GM19193 (cell line): Measurements from ENCODE around the gene SMARCD2.

Source experiments
- POLR2A ChIP-seq: IDR thresholded peaks from 4 replicates; pipeline ENCODE4 v1.6.1; 2011; ENCODE audit not compliant: insufficient read depth, insufficient read length; ENCODE audit errors: extremely low read depth

The SMARCD2 gene

DNA sequence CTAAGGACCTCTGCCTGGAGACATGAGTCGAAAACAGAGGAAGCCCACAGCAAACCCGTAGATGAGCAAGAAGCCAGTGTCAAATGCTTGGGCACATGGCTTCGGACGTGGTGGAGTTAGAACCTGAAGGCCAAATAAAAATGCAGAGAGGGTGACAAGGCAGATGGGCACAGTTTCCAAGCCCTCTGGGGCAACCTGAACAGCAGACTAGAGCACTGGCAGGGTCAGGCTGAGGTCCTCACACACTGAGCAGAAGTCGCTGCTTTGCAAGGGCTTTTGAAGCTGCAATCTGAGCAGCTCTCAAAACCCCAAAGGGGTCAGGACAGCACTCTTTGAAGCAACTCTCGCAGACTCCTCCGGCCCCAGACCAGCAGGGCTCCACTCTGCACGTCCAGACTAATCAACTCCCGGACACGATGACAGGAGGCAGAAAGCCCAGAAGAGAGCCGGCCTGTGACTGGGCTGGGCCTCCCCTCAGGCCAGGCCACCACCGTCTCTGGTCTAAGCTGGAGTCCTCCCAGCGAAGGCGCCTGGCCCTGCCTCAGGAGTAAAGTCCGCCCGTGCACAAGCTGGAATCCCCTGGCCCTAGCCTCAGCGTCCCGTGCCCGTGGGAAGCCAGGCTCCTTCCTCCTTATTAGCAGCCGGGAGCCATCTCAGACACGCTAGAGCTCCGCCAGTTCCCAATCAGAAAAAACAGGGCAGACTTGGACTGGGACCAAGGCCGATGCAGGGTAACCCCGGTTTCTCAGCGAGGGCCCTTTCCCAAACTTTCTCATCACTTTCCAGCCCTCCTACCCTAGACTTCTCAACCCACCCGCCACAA lies 924 bp downstream of the SMARCD2 start:
- no peak for TF ChIP-seq POLR2A

- no peak for TF ChIP-seq POLR2A
Observed at GRCh38 chr17:63840591-63841349, 1.7 kb downstream of the SMARCD2 start.

DNA sequence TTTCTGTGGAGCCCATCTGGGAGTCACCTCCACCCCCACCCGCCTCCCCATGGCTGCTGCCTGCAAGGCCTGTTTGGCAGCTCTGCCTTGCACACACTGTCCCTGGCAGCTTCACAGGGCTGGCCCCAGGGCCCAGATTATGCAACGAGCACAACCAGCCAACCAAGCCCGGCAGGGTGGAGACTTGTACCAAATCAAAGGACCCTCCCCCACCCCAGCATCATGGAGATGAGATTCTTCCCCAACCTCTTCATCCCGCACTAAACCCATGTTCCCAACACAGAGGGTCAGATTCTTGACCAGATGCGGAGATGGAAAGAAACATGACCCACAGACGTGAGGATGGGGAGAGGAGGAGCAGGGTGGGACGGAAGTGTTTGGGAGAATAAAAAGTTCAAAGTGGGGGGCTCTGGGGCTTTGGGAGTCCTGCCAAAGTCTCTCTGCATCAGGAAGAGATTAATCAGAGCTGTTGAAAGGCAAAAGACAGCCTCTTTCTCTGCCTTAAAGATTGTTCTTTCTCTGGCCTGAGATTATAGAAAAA lies 3.8 kb downstream of the SMARCD2 start:
- TF ChIP-seq POLR2A: no peak

- no peak for TF ChIP-seq POLR2A
Observed at GRCh38 chr17:63837962-63838600, 4.4 kb downstream of the SMARCD2 start.

- TF ChIP-seq POLR2A: no peak
Observed at GRCh38 chr17:63837480-63837879, 5.0 kb downstream of the SMARCD2 start.

DNA sequence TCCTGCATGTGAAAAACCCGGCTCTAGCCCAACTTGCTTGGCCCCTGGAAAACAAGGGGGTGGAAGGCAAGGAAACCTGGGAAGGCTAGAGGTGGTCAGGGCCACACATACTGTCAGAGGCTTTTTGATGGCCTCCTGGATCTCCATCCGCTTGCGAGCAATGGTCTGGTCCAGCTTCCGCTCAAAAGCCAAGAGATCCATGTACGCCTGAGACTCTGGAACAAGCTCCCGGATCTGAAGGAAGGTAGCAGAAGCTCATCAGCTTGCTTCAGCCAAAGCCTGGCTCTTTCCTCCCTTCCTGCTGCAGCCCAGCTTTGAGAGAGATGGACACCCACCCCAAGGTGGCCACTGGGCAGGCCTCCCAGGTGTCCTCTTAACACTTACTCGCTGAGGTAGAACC lies 5.7 kb downstream of the SMARCD2 start:
- TF ChIP-seq POLR2A: no peak

DNA sequence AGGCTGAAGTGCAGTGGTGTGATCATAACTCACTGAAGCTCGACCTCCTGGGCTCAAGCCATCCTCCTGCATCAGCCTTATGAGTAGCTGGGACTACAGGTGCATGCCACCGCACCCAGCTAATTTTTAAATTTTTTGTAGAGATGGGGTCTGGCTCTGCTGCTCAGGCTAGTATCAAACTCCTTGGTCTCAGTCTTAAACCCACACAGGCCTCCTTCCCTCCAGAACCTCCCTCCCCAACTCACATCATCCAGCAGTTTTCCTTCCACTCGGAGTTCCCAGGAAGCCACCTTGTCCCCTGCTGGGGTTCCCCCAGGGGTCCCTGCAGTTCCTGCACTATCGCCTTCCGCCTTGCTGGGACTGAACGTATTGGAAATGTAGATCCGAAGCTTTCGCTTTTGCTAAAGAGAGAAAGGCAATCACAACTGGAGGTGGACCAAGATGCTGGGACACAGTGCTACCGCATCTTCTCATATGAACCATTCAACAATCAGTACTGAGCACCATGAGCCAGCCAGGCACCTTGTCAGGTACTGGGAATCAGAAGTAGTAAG lies 7.2 kb downstream of the SMARCD2 start:
- TF ChIP-seq POLR2A: no peak

DNA sequence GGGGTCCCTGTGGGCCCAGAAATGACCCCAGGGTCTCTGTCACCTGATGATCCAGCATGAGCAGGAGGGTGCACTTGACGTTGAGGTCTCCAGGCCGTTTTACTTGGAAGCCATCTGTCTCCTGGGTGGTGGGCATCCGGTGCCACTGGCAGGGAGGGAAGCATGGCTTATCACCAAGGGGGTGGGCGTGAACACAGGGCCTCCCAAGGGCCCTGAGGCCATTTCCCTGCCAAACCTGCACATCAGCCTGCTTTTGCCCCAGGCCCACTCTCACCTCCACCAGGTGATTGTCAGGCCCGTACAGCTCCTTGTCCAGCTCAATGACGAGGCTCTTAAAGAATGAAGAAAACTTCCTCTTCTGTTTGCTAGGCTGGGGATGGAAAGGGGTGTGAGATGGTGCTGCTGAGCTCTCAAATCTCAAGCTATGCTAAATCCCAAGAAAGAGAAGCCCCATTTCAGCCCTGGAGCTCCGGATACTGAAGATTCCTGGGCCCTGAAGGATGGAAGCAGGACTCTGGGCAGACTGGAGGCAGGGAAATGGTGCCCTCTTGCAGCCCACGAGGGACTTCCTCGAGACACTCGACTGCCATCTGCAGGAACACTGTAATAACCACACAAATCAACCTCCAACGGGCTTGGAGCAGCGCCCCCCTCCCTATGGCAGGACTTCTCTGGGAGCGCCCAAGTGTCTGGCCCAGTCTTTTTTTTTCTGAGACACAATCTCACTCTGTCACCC lies 7.9 kb downstream of the SMARCD2 start:
- TF ChIP-seq POLR2A: no peak

DNA sequence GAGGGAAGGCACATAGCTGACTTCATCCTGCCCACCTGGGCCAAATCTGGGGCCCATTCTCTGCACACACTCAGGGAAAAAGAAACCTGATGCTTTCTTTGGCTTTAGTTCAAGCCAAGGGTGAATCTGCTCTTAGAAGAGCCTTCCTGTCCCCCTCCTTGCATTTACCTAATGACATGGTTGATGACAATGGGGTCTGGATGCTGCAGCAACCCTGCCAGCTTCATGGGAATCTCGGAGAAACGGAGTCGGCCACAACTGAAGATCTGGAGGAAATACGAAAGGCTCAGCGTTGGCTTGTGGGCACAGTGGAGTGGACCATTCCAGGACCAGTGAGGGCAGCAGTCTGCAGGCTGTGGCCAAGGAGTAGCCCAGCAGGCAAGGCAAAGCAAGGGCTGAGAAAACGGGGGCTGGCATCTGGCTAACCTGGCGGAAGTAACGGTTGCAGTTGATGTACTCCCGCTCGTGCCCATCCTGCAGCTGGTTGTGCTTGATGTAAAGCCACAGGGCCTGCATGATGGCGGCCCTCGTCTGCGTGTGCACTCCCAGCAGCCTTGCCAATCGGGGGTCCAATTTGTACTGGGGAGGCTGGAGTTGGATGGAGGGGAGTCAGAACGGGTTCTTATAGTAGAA lies 8.6 kb downstream of the SMARCD2 start:
- no peak for TF ChIP-seq POLR2A

DNA sequence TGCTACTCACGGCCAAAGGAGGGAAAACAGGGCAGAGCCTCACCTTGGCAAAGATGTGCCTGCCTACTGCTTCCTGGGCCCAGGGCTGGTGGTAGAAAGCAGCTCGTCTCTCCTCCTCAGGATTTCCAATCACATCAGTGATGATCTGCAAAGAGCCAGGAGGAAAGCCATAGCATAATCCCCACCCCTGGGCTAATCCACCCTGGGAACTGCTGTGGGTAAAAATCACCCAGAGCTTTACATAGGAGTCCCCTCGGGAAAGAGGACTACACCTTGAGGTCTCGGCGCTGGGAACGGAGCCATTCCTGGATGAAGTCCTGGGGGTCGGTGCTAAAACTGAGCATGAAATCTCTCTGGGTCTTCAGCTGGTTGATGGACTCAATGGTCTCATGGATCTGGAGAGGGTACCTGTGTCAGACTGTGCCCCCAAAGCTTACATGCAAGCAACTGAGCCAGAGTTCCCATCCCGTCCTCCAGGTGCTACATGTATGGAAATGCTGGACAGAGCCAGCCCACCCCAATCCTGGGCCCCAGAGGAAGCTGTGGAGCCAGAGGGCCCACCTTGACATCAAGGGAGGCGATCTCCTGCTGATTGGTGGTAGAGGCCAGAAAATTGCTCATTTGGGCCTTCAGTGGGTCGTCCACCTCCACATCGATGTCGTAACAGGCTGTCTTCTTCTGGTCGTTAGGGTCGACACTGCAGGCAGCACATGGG lies 9.3 kb downstream of the SMARCD2 start:
- no peak for TF ChIP-seq POLR2A

GRCh38 chr17:63832455-63832854 lies 10.0 kb downstream of the SMARCD2 start:
- no peak for TF ChIP-seq POLR2A

GRCh38 chr17:63832014-63832413 lies 10.5 kb downstream of the SMARCD2 start:
- no peak for TF ChIP-seq POLR2A

- no peak for TF ChIP-seq POLR2A
Observed at GRCh38 chr17:63831505-63831904, 11.0 kb downstream of the SMARCD2 start.
